HL-60 (cell line): ENCODE measurements around the gene TSHZ2.

Source experiments
- DNase-seq, 2 experiments: peaks; one replicate each; pipeline ENCODE4 v3.0.0-alpha.2; 2010 to 2020; ENCODE audit warnings: low read depth in 1 of 2, low spot score in 1 of 2
- H3K27ac ChIP-seq: fragments of 250-450 bp; sonication (Bioruptor Pico); replicated peaks from 2 replicates; pipeline ENCODE4 v1.5.1; 2020; ENCODE audit warnings: mild to moderate bottlenecking, moderate library complexity
- H3K27me3 ChIP-seq: fragments of 250-450 bp; sonication (Bioruptor Pico); 2 replicates; pipeline ENCODE4 v1.5.1; 2021; ENCODE audit warnings: mild to moderate bottlenecking, moderate library complexity; ENCODE audit not compliant: insufficient read depth, poor library complexity, severe bottlenecking
- H3K4me3 ChIP-seq: replicated peaks from 2 replicates; pipeline ENCODE4 v1.5.1; 2011; ENCODE audit warnings: mild to moderate bottlenecking, control low read depth, low read length; ENCODE audit not compliant: insufficient read depth
- GABPA ChIP-seq: IDR thresholded peaks from 2 replicates; pipeline ENCODE4 v1.6.1; 2012; ENCODE audit warnings: low read depth
- POLR2AphosphoS5 ChIP-seq: IDR thresholded peaks from 2 replicates; pipeline ENCODE4 v1.6.1; 2012; ENCODE audit warnings: low read depth
- SPI1 ChIP-seq: IDR thresholded peaks from 2 replicates; pipeline ENCODE4 v1.6.1; 2012; ENCODE audit warnings: low read depth, mild to moderate bottlenecking, borderline replicate concordance
- TF ChIP-seq, protein P1 (sequence below): IDR thresholded peaks from one replicate; pipeline ENCODE4 v1.5.1; 2011; ENCODE audit warnings: low read length, control low read depth, inconsistent platforms; ENCODE audit not compliant: insufficient read depth
- TF ChIP-seq, protein P2 (sequence below): IDR thresholded peaks from 2 replicates; pipeline ENCODE4 v1.6.1; 2012; ENCODE audit warnings: low read depth; ENCODE audit not compliant: insufficient replicate concordance

TSHZ2 gene

DNA sequence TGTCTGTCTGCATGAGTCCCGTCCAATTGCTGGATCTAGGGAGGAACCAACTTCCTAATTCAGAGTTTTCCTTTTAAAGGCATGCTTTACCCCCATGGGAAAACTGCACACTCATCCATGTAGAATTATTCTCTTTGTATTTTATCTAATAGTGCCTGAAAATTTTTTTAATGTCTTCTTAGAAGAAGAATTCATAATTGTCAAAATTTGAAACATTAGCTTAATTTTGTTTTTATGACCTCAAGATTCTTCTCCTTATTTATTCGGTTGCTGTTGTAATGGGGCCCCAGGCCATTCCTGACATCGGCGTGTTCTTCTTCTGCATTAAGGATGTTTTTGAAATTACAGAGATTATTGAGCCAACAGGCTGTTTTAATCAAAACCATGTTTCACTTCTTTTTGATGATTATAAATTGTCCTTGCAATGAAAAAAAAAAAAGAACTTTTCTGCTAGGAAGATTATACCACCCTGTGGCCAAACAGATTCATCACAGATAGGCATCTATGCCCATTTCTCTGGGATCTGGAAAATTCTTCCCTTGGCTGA, 521.2 kb downstream of the TSHZ2 start:
- no peak for TF ChIP-seq POLR2AphosphoS5
- TF ChIP-seq GABPA: no peak
- TF ChIP-seq, protein P1, sequence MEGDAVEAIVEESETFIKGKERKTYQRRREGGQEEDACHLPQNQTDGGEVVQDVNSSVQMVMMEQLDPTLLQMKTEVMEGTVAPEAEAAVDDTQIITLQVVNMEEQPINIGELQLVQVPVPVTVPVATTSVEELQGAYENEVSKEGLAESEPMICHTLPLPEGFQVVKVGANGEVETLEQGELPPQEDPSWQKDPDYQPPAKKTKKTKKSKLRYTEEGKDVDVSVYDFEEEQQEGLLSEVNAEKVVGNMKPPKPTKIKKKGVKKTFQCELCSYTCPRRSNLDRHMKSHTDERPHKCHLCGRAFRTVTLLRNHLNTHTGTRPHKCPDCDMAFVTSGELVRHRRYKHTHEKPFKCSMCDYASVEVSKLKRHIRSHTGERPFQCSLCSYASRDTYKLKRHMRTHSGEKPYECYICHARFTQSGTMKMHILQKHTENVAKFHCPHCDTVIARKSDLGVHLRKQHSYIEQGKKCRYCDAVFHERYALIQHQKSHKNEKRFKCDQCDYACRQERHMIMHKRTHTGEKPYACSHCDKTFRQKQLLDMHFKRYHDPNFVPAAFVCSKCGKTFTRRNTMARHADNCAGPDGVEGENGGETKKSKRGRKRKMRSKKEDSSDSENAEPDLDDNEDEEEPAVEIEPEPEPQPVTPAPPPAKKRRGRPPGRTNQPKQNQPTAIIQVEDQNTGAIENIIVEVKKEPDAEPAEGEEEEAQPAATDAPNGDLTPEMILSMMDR: no peak
- TF ChIP-seq, protein P2, sequence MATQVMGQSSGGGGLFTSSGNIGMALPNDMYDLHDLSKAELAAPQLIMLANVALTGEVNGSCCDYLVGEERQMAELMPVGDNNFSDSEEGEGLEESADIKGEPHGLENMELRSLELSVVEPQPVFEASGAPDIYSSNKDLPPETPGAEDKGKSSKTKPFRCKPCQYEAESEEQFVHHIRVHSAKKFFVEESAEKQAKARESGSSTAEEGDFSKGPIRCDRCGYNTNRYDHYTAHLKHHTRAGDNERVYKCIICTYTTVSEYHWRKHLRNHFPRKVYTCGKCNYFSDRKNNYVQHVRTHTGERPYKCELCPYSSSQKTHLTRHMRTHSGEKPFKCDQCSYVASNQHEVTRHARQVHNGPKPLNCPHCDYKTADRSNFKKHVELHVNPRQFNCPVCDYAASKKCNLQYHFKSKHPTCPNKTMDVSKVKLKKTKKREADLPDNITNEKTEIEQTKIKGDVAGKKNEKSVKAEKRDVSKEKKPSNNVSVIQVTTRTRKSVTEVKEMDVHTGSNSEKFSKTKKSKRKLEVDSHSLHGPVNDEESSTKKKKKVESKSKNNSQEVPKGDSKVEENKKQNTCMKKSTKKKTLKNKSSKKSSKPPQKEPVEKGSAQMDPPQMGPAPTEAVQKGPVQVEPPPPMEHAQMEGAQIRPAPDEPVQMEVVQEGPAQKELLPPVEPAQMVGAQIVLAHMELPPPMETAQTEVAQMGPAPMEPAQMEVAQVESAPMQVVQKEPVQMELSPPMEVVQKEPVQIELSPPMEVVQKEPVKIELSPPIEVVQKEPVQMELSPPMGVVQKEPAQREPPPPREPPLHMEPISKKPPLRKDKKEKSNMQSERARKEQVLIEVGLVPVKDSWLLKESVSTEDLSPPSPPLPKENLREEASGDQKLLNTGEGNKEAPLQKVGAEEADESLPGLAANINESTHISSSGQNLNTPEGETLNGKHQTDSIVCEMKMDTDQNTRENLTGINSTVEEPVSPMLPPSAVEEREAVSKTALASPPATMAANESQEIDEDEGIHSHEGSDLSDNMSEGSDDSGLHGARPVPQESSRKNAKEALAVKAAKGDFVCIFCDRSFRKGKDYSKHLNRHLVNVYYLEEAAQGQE: no peak
- no peak for TF ChIP-seq SPI1
- DNase-seq: no peak
- Histone ChIP-seq H3K4me3 (no peak overlapping the region), H3K27ac (no peak overlapping the region), H3K27me3 (no peaks in the 10 kb centered on the region)

DNA sequence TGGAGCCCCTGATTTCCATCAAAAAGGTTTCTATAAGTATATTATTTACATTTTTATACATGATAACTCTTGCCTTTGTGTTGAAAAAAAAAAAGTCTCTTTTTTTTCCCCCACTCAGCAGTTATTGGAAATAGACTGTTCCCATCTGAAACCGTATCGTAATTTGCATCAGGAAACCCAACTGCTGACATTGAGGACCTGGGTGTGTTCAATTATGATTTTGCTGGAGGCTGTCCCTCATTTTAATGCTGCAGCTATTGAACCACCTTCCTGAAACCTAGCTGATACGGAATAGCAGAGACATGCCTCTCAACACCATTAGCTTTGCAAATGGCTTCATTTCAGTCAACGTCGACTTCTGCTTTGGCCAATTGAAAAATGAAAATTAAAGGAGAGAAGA, 522.6 kb downstream of the TSHZ2 start:
- no peak overlapping the region for H3K27ac ChIP-seq
- no peaks in the 10 kb centered on the region for H3K27me3 ChIP-seq
- DNase-seq: no peak
- TF ChIP-seq POLR2AphosphoS5 (no peak), GABPA (no peak)
- TF ChIP-seq, protein P1: no peak
- TF ChIP-seq, protein P2: no peak
- H3K4me3 ChIP-seq: no peak overlapping the region

DNA sequence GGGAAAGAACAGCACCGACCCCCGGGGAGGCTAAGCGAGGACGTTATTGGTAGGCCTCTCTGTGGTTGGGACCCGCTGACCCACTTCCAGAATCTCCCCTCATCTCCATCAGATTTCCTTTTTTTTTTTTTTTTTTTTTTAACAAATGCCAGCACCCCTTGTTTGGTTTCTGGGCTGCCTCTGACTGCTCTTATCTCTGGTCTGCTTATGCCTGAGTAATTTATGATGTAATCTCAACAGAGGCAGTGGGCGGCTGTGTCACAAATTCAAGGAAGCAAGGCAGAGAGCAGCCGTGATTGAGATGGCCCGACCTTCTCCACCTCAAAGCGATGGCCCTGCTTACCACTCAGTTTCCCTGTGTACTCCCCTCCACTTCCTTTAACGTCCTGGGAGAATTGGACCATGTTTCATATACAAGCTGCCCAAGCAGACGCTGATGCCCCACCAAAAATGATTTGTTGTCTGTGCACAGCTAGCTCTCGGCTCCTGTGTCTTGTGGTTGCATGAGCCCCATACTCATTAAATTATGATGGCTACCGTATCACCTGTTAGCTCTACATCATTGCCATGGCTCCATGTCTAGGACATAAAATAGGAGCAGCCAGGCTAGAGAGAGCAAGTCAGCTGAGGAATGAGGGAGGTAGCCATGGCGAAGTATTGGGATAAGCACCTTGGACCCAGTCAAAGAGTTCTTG, 523.4 kb downstream of the TSHZ2 start:
- no peak for DNase-seq
- Histone ChIP-seq H3K27ac (no peak overlapping the region), H3K27me3 (no peaks in the 10 kb centered on the region), H3K4me3 (no peak overlapping the region)
- no peak for TF ChIP-seq POLR2AphosphoS5
- TF ChIP-seq SPI1: no peak
- no peak for TF ChIP-seq GABPA
- TF ChIP-seq, protein P2: no peak
- TF ChIP-seq, protein P1: no peak
